Prostate gland (tissue), 2 donors: ENCODE results near the gene AGR3.

Experiments used
- CTCF ChIP-seq, 4 experiments: fragments of 200-600 bp in 2 of 4; fragments of 450-650 bp in 2 of 4; sonication (generic) in 2 of 4; IDR thresholded peaks; 1 replicate in 3 of 4; 2 replicates in 1 of 4; pipeline ENCODE4 v1.5.1; 2016 to 2019; ENCODE audit warnings: antibody characterized with exemption in 4 of 4, mild to moderate bottlenecking in 2 of 4, moderate library complexity in 2 of 4
- POLR2A ChIP-seq: fragments of 450-650 bp; IDR thresholded peaks from one replicate; pipeline ENCODE4 v1.6.1; 2016; ENCODE audit warnings: antibody characterized with exemption, mild to moderate bottlenecking

- TF ChIP-seq POLR2A (no peak), CTCF (IDR thresholded peaks at IDR 0.05) (no peak)
Observed at GRCh38 chr7:16929146-16929762, 47.5 kb upstream of the AGR3 start.
